ENCODE data around the gene EPB41L1.

Gene EPB41L1

GRCh38 chr20:36249450-36249849 is 94.9 kb downstream of the EPB41L1 start:
- H3K27ac ChIP-seq (ENCODE audit: low read depth, low read length) = no peak overlapping the region
- no peaks in the 10 kb centered on the region for H3K27me3 ChIP-seq (ENCODE audit: control insufficient read depth, insufficient read depth, low read length)
- no peak overlapping the region for H3K4me3 ChIP-seq (ENCODE audit: low read length)
- peaks cover 39% of the 10 kb centered on the region for H3K36me3 ChIP-seq (ENCODE audit: control insufficient read depth, insufficient read depth, low read length)
- no peak overlapping the region for H3K9ac ChIP-seq (ENCODE audit: low read length)
- no peaks in the 10 kb centered on the region for H3K4me1 ChIP-seq (ENCODE audit: control insufficient read depth, insufficient read depth, low read length)

- Histone ChIP-seq H3K4me3 (ENCODE audit: low read length) (no peak overlapping the region), H3K4me1 (ENCODE audit: control insufficient read depth, insufficient read depth, low read length) (no peaks in the 10 kb centered on the region), H3K27ac (ENCODE audit: low read depth, low read length) (no peak overlapping the region), H3K36me3 (ENCODE audit: control insufficient read depth, insufficient read depth, low read length) (peaks cover 40% of the 10 kb centered on the region), H3K9ac (ENCODE audit: low read length) (no peak overlapping the region), H3K27me3 (ENCODE audit: control insufficient read depth, insufficient read depth, low read length) (no peaks in the 10 kb centered on the region)
Observed at GRCh38 chr20:36251426-36251825, 96.9 kb downstream of the EPB41L1 start.

GRCh38 chr20:36252511-36252910 is 98.0 kb downstream of the EPB41L1 start:
- Histone ChIP-seq H3K36me3 (ENCODE audit: control insufficient read depth, insufficient read depth, low read length) (peaks cover 37% of the 10 kb centered on the region), H3K4me3 (ENCODE audit: low read length) (no peak overlapping the region)

GRCh38 chr20:36253036-36253435 is 98.5 kb downstream of the EPB41L1 start:
- Histone ChIP-seq H3K9ac (ENCODE audit: low read length) (no peak overlapping the region), H3K27me3 (ENCODE audit: control insufficient read depth, insufficient read depth, low read length) (no peaks in the 10 kb centered on the region), H3K4me3 (ENCODE audit: low read length) (no peak overlapping the region), H3K36me3 (ENCODE audit: control insufficient read depth, insufficient read depth, low read length) (peaks cover 35% of the 10 kb centered on the region), H3K4me1 (ENCODE audit: control insufficient read depth, insufficient read depth, low read length) (no peaks in the 10 kb centered on the region), H3K27ac (ENCODE audit: low read depth, low read length) (no peak overlapping the region)

More at GRCh38 chr20:36252511-36252910, 98.0 kb downstream of the EPB41L1 start:
- Histone ChIP-seq H3K27me3 (ENCODE audit: control insufficient read depth, insufficient read depth, low read length) (no peaks in the 10 kb centered on the region), H3K9ac (ENCODE audit: low read length) (no peak overlapping the region), H3K4me1 (ENCODE audit: control insufficient read depth, insufficient read depth, low read length) (no peaks in the 10 kb centered on the region), H3K27ac (ENCODE audit: low read depth, low read length) (no peak overlapping the region)

- Histone ChIP-seq H3K27me3 (ENCODE audit: control insufficient read depth, insufficient read depth, low read length) (no peaks in the 10 kb centered on the region), H3K4me3 (ENCODE audit: low read length) (no peak overlapping the region), H3K36me3 (ENCODE audit: control insufficient read depth, insufficient read depth, low read length) (peaks cover 33% of the 10 kb centered on the region), H3K27ac (ENCODE audit: low read depth, low read length) (no peak overlapping the region), H3K4me1 (ENCODE audit: control insufficient read depth, insufficient read depth, low read length) (no peaks in the 10 kb centered on the region), H3K9ac (ENCODE audit: low read length) (no peak overlapping the region)
Observed at GRCh38 chr20:36254076-36254475, 99.5 kb downstream of the EPB41L1 start.

GRCh38 chr20:36255445-36255844 is 100.9 kb downstream of the EPB41L1 start:
- Histone ChIP-seq H3K27ac (ENCODE audit: low read depth, low read length) (no peak overlapping the region), H3K9ac (ENCODE audit: low read length) (no peak overlapping the region), H3K4me3 (ENCODE audit: low read length) (no peak overlapping the region), H3K27me3 (ENCODE audit: control insufficient read depth, insufficient read depth, low read length) (no peaks in the 10 kb centered on the region), H3K36me3 (ENCODE audit: control insufficient read depth, insufficient read depth, low read length) (peaks cover 33% of the 10 kb centered on the region), H3K4me1 (ENCODE audit: control insufficient read depth, insufficient read depth, low read length) (no peaks in the 10 kb centered on the region)

- Histone ChIP-seq H3K36me3 (ENCODE audit: control insufficient read depth, insufficient read depth, low read length) (peaks cover 16% of the 10 kb centered on the region), H3K27ac (ENCODE audit: low read depth, low read length) (no peak overlapping the region), H3K4me3 (ENCODE audit: low read length) (no peak overlapping the region), H3K27me3 (ENCODE audit: control insufficient read depth, insufficient read depth, low read length) (no peaks in the 10 kb centered on the region), H3K9ac (ENCODE audit: low read length) (no peak overlapping the region), H3K4me1 (ENCODE audit: control insufficient read depth, insufficient read depth, low read length) (no peaks in the 10 kb centered on the region)
Observed at GRCh38 chr20:36259177-36260061, 104.9 kb downstream of the EPB41L1 start.

GRCh38 chr20:36260316-36260715 is 105.8 kb downstream of the EPB41L1 start:
- Histone ChIP-seq H3K27ac (ENCODE audit: low read depth, low read length) (no peak overlapping the region), H3K4me1 (ENCODE audit: control insufficient read depth, insufficient read depth, low read length) (no peaks in the 10 kb centered on the region), H3K36me3 (ENCODE audit: control insufficient read depth, insufficient read depth, low read length) (peaks cover 15% of the 10 kb centered on the region), H3K4me3 (ENCODE audit: low read length) (no peak overlapping the region), H3K27me3 (ENCODE audit: control insufficient read depth, insufficient read depth, low read length) (no peaks in the 10 kb centered on the region), H3K9ac (ENCODE audit: low read length) (no peak overlapping the region)

- Histone ChIP-seq H3K36me3 (ENCODE audit: control insufficient read depth, insufficient read depth, low read length) (peaks cover 4% of the 10 kb centered on the region), H3K27ac (ENCODE audit: low read depth, low read length) (no peak overlapping the region), H3K4me3 (ENCODE audit: low read length) (no peak overlapping the region), H3K4me1 (ENCODE audit: control insufficient read depth, insufficient read depth, low read length) (no peaks in the 10 kb centered on the region), H3K27me3 (ENCODE audit: control insufficient read depth, insufficient read depth, low read length) (no peaks in the 10 kb centered on the region), H3K9ac (ENCODE audit: low read length) (no peak overlapping the region)
Observed at GRCh38 chr20:36261389-36262105, 107.0 kb downstream of the EPB41L1 start.

GRCh38 chr20:36262440-36262839 is 107.9 kb downstream of the EPB41L1 start:
- Histone ChIP-seq H3K9ac (ENCODE audit: low read length) (no peak overlapping the region), H3K36me3 (ENCODE audit: control insufficient read depth, insufficient read depth, low read length) (no peaks in the 10 kb centered on the region), H3K4me1 (ENCODE audit: control insufficient read depth, insufficient read depth, low read length) (no peaks in the 10 kb centered on the region), H3K27me3 (ENCODE audit: control insufficient read depth, insufficient read depth, low read length) (no peaks in the 10 kb centered on the region), H3K27ac (ENCODE audit: low read depth, low read length) (no peak overlapping the region), H3K4me3 (ENCODE audit: low read length) (no peak overlapping the region)

GRCh38 chr20:36264426-36265246 is 110.1 kb downstream of the EPB41L1 start:
- no peaks in the 10 kb centered on the region for H3K27me3 ChIP-seq (ENCODE audit: control insufficient read depth, insufficient read depth, low read length)
- H3K36me3 ChIP-seq (ENCODE audit: control insufficient read depth, insufficient read depth, low read length) = no peaks in the 10 kb centered on the region
- H3K4me1 ChIP-seq (ENCODE audit: control insufficient read depth, insufficient read depth, low read length) = no peaks in the 10 kb centered on the region
- H3K4me3 ChIP-seq (ENCODE audit: low read length) = no peak overlapping the region
- no peak overlapping the region for H3K9ac ChIP-seq (ENCODE audit: low read length)
- no peak overlapping the region for H3K27ac ChIP-seq (ENCODE audit: low read depth, low read length)

- Histone ChIP-seq H3K9ac (ENCODE audit: low read length) (no peak overlapping the region), H3K4me1 (ENCODE audit: control insufficient read depth, insufficient read depth, low read length) (no peaks in the 10 kb centered on the region), H3K27me3 (ENCODE audit: control insufficient read depth, insufficient read depth, low read length) (no peaks in the 10 kb centered on the region), H3K36me3 (ENCODE audit: control insufficient read depth, insufficient read depth, low read length) (no peaks in the 10 kb centered on the region), H3K27ac (ENCODE audit: low read depth, low read length) (no peak overlapping the region), H3K4me3 (ENCODE audit: low read length) (no peak overlapping the region)
Observed at GRCh38 chr20:36266189-36266588, 111.6 kb downstream of the EPB41L1 start.
